Activated T-cell treated with anti-CD3 and anti-CD28 coated beads for 1 hour (primary cell): Measurements from ENCODE around the gene SHANK2.

Experiments
- DNase-seq: peaks from one replicate; pipeline ENCODE4 v3.0.0-alpha.2; 2020; ENCODE audit warnings: low read depth

The SHANK2 gene

DNA sequence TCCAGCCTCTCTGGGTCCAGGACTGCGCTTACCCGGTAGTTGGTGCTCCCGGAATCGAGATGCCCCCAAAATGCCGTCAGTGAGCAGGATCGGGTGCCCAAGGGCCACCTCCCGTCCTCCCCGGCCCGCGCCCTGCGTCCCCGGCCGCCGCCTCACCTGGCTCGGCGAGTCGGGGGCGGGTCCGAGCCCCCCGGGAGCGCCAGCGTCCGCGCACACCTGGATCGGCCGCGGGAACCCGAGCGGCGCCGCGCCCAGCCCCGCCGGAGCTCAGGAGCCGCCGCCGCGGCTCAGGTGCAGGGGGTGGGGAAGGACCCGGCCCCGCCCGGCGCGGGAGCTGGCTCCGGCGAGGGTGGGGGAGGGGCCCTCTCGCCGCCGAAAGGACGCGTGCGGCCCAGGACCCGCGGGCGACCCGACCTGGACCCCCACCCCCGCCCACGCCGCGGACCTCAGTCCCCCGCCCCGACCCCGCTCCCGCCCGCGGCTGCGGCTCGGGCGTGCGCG is at the start of gene SHANK2:
TSS of gene SHANK2 (minus strand) at position 309 of the 501 bp plus-strand sequence. CDS start 105,251 bp downstream, outside the sequence.
- DNase-seq = no peak

DNA sequence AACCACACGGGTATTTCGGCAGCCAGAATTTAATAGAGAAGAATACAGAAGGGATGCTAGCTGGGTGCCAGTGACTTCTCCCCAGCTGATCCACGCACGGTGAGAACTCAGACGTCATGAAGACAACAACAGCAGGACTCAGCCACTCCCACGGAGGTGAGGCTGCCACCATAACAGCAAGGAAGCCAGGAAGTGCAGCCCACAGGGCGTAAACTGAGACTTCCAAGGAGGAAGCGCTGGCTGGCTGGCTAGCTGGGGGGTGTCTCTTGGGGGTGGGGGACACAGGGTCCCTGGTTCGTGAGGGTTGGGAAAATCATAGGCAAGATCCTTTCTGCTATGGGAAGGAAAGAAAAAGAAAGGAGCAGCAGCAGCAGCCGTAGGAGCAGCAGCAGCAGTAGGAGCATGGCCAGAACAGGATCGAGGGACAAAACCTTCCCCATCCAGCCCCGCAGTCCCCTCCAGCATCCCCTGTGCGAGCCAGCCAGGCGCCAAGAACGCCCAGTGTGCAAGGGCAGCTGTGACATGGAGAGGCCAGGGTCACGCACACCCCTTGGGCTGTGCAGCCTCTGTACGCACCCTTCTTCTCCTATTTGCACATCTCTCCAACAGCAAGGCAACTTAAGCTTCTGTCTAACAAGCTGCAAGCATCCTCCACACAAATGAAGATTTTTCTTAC is 49.6 kb upstream of the SHANK2 start:
- no peak for DNase-seq

DNA sequence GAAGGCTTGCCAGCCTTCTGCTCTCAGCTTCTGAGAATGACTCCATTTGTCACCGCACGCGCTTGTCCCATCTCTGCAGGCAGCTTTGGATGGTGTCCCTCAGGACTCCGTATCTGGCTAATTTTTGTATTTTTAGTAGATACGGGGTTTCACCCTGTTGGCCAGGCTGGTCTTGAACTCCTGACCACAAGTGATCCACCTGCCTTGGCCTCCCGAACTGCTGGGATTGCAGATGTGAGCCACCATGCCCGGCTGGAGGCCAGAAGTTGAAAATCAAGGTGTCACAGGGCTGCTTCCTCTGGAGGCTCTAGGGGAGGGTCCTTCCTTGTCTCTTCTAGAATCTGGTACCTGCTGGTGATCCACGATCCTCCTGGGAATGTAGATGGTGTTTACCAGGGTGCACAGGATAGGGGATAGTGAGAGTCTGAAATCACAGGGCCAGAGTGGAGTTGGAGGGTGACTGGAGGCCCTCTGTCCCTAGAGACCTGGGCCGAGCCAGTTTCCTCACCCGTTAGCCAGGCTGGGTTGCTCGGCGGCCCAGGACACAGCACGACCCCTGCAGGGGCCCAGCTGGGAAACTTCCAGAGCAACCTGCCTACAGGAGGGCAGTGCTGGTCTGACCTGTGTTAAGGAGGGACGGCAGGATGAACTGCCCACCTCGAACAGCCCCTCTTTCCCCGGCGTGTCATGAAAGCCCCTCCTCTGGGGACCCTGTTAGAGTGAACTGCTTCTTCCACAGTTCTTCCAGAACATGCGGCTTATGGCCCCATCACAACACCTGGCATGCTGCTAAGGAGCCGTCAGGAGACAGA is 48.9 kb upstream of the SHANK2 start:
- no peak for DNase-seq

DNA sequence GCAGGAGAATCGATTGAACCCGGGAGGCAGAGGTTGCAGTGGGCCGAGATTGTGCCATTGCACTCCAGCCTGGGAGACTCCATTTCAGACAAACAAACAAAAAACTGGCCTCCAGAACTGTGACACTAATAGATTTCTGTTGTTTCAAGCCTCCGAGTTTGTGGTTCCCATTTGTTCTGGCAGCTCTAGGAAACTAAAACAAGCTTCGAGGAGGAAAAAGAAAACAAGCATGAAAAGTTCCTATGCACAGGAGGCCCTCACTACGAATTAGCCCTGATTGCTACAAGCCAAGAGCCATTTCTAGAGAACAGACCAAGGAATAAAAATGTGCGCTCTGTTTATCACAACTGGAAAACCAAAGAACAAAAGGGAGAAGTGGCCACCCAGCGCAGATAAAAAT is 47.8 kb upstream of the SHANK2 start:
- DNase-seq = no peak

DNA sequence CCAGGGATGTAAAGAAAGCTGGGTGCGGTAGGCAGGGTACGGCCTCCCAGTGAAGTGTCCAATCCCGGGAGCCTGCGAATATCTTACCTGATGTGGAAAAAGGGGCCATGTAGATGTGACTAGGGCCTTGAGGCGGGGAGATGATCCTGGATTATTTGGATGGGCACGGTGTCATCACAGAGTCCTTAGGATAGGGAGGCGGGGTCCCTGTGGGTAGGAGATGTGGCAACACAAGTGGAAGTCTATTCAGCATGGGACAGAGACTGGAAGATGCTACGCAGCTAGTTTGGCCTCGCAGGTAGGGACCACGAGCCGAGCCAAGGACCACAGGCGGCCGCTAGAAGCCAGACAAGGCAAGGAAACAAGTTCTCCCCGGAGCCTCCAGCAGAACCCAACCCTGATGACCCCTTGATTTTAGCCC is 46.4 kb upstream of the SHANK2 start:
- no peak for DNase-seq

DNA sequence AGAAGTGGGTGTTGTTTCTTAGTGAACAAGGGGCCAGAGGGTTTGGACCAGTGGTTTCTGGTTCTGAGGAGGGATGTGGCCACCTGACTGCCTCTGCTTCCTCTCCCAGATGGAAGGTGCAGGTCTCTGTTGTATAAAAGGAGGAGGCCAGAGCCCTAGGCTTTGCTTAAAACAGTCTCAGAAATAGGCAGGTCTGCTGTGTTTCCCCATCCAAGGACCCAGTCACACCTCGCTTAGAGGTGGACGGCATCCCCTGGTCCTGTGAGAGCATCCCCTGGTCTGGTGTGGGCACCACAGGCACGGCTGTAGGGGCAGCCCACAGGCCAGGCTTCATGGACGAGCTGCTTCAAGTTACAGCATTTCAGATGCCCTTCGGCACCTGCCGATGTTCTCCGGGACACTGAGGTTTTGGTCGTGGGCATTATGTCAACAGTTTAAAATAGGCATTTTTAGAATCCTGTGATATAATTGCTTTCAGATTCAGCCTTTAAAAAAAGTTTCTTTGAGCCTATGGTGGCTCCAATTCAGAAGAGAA is 45.7 kb upstream of the SHANK2 start:
- no peak for DNase-seq

DNA sequence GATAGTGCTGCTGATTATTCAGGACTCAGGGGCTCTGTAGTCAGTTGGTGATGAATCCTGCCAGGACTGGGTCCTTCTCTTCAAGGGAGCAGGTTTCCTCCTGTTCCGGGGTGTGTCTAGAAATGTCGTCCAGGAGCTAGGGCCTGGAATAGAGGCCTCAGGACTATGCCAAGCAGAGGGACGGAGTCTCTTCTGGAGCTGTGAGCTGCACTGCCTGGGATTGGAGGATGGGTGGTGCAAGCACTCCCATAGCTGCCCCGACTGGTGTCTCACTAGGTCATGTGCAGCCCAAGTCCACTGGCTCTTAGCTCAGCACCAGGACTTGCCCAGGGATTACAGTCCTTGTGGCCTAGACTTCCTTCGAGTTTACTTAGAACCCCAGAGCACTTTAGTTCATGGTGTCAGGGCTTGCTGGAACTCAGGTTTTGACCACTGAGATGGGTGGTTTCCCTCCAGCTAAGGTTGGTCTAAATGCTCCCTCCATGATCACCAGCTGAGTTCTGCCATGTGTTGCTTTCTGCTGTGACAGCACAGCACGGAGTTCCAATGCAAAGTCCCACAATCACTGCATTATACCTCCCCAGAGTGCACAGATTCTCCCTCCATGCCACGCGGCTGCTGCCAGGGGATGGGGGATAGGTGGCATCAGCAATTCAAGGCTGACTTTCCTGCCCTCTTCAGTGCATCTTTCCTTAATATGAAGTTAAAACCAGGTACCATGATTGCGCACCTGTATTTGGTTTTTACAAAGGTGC is 42.6 kb upstream of the SHANK2 start:
- DNase-seq = no peak

DNA sequence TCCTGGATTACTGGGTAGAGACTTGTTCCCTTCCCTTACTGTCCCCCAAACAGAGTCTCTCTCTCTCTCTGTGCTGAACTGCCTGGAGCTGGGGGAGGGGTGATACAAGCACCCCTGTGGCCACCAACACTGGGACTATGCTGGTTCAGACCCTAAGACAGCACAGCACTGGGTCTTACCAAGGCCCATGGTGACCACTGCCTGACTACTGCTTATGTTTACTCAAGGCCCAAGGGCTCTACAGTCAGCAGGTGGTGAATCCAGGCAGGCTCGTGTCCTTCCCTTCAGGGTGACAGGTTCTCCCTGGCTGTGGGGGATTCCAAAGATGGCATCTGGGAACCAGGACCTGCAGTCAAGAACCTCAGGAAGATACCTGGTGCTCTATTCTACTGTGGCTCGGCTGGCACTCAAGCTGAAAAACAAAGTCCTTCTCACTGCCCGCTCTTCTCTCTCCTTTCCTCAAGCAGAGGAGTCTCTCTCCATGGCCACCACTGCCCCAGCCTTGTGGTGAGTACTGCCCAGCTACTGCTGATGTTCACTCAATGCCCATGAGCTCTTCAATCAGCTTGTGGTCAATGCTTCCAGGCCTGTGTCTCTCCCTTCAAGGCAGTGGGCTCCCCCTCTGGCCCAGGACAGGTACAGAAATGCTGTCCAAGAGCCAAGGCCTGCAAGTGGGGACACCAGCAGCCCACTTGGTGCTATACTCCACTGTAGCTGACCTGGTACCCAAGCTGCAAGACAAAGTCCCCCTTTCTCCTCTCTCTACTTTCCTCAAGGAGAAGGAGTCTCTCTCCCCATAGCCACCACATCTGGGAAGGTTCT is 41.8 kb upstream of the SHANK2 start:
- no peak for DNase-seq

DNA sequence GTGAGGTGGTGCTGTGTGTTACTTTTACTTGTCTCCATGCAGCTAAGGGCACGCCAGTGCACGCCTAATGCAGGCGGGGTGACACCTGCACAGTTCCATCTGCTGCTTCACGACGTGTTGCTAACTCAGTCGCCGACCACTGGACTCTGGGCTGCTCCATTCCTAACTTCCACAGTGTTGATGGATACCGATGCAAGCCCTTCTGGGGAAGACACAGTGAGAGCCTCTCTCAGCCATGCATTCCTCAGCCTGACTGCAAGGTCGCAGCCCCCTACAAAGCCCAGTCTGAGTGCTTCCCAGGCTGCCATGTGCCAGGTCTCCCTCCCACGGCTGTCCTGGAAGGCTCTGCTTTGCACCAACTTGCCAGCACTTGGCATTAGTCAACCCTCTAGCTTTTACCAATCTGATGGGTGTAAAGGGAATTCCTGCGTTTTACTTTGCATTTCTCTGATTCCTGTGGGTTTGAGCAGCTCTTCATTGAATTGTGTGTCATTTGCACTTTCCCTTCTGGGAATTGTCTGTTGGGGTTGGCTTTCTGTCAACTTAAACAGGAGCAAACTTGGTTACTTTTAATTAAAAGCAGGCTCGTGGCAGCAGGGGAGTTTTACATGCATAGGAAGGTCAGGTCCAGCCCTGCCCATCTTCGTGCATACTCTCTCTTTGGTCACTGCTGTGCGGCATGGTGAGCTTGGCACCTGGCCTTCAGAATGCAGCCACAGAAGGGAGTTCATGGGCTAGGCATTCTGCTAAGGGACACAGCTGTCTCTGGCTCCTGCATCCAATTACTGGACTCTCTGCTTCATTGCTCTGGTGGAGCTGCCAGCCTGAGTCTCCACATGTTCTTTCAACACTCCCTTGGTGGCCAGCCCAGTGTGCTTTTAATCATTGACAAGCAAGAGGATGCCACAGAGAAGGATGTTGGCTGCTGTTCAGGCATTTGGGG is 34.6 kb upstream of the SHANK2 start:
- no peak for DNase-seq

DNA sequence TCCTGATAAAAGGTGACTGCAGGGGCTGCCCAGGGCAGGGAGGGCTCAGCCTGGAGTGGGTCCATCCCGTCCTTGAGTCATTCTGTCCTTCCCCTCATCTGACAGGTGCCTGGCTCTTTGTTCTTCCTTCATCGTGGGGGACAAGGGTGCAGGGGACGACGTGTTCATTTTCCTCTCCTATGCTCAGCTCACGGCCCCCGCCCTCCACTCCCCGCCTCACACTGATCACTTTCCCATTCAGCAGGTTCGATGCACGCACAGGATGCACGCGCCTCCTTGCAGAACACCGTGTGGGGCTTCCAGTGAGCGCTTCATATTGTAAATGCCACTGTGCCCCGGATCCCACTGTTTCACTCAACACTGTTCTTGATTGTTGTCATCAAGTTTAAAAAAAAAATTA is 32.7 kb upstream of the SHANK2 start:
- no peak for DNase-seq

DNA sequence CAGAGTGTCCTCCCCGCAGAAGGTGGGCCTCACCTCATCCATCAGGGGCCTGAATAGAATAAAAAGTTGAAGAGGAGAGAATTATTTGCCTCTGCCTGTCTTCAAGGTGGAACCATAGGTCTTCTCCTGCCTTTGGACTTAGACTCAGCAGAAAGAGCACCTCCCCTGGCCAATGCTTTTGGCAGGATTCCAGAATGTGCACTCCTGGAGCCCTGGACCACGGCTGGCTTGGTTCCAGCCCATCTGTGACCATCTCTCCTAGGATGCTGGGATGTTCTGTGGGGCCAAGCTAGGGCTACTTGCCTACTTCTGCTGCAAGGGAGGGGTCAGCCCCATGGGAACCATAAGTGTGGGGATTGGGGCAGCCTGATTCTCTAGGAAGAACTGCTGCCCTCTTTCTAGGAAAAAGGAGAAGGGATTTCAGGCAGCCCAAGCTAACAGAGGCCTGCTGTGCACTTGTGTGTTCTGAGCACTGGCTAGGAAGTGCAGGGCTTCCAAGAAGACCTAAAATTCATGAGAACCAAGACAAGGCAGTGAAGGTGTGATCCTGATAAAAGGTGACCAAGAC is 32.2 kb upstream of the SHANK2 start:
- no peak for DNase-seq

DNA sequence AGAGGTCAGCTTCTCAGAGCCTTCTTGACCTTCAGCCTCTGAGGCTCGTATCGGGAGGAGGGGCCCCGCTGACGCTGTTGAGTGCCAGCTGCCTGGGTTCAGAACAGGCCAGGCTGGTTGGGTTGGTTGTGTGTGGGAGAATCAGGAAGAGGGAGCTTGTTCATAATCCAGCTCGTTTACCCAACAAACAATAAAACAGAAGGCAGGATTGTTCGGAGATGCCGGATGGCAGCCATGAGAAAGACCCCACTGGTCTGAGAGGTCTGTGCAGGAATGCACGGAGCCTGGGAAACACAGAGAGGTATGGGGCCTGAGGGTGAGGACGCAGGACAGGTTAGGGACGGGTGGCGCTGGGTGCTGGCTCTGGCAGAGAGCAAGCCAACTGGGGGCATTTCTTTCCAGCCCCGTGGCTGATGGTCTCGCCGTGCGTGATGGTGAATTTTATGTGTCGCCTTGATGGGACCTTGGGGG is 31.6 kb upstream of the SHANK2 start:
- DNase-seq = no peak

DNA sequence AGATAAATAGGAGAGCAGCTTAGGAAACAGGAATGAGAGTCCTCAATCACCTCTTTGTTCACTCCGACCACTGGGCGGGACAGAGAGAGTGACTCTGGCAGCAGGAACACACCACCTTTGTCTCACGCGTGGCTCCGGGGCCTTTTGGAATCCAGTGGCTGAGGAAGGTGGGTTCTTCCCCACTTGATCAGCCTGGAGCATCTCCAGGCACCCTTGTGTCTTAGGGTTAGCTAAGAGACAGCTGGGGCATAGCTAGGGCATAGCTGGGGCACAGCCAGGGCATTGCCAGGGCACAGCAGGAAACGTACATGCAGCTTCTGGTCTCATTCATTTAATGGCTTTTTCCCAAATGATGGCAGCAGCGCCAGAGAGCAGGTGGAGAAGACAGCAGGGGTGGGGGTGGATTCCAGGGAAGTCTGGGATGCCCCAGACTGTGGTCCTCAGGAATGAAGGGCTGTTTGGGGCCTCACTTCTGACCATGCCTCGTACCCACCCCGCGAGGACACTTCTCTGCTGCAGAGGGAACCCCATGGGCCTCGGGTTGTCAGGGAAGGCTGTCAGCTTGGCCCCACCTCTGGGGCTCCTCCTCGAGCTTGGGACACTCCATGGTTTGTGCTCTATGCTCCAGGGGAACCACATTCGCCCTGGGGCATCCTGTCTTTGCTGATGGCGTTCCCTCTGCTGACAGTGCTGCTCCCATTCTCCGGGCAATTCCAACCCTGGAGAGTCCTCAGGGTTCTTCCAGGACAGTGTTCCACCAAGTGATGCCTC is 30.4 kb upstream of the SHANK2 start:
- no peak for DNase-seq

DNA sequence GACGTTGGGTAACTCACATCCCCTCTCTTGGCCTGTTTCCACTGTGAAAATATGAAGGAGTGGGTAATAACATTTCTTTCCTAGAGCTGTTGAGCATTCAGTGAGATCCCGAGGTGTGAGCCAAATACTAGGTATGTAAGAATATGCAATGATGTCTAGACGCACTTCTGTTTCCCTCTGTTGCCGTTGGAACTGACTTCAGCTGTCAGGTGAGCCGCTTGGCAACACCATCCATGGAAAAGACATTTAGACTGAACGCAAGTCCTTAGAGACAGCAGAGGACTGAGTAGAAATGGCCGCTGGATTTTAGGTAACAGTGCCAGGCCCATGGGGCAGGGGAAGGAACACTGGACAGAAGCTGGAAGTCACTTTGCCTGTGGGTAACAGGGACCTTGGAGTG is 29.5 kb upstream of the SHANK2 start:
- DNase-seq = no peak

DNA sequence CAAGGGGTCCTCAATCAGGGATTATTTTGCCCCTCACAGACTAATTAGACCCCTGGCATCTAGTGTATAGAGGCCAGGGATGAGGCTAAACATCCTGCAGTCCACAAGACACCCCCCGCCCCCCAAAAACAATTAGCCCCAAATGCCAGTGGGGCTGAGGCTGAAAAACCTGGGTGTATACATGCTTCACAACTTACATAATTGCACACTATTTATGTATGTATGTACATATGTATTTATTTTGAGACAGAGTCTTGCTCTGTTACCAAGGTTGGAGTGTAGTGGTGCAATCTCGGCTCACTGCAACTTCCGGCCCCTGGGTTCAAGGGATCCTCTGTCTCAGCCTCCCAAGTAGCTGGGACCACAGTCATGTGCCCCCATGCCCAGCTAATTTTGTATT is 28.8 kb upstream of the SHANK2 start:
- no peak for DNase-seq

DNA sequence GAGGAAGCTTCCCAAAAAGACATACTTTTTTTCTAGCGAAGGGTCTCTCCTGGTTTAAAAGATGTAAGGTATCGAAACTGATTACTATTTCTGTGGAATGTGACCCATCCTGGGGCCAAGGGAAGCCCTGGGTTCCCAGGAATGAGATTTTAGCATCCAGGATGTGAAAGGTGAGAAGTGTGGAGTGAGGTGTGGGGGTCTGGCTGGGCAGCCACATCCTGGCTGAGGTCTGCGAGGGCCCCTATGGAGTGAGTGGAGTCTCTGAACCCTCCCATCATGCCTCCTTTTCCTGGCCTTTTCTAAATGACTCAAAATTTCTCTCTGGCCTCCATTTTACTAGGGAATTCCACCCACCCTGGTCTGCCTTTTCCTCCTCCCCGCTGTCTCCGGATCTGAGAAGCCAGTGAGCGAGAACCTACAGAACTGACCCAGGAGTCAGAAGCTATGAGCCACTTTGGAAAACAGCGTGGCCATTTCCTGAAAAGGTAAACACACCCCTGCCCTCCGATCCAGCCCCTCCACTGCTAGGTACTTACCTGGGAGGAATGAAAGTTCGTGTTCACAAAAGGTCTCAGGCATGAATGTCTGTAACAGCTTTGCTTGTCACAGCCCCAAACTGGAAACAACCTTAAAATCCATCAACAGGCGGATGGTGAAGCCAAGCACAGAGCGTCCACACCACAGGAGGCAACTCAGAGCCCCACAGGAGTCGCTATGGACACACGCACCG is 27.7 kb upstream of the SHANK2 start:
- DNase-seq = no peak

DNA sequence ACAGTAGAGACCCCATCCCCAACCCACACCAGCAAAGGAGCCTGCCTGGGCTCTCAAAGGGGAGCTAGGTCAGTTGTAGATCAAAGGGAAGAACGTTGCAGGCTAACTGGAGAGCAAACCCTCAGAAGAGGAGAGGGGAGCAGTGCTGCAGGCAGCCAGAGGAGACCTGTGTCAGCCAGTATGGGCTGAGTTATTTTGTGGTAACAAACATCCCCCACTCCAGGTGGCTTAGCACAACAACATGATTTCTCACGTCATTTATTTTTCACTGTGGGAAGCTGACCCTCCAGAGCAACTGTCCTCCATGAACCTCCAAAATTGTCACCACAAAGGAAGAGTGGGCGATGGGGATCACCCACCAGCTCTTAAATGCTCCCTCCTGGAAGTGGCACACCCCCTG is 19.8 kb upstream of the SHANK2 start:
- no peak for DNase-seq
